ENCODE measurements around the gene INO80E.

Gene INO80E

DNA sequence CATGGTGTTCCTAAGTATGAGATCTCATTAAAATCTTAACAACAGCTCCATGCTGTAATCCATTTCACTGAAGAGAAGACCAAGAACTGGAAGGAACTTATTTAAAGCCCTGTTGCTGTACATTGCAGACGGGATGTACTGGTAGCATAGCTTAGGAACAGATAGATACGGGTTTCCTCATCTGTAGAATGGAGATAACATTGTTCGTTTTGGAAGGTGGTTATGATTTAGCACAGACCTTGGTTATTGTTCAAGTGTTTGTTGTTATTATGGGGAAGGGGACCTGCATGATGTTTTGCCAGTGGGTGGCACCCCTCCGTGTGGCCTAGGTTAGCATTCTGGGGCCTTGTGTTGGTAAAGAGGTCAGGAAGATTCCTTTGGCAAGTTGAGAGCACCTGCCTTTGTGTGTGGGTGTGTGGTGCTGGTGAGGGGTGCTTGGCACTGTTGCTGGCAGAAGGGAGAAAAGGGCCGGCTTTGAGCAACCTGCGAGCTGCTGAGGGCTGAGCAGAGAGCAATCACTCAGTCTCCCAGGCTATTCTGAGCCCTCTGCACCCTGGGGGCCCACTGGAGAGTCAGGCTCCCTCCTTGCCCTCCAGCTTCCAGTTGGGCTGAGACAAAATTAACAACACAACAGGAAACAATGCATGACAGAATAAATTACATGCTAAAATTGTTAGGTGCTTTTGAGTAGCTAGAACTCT is 20.1 kb upstream of the INO80E start:
- peak; percentile 71 for DNase-seq (ENCODE audit: low read depth, low spot score)

DNA sequence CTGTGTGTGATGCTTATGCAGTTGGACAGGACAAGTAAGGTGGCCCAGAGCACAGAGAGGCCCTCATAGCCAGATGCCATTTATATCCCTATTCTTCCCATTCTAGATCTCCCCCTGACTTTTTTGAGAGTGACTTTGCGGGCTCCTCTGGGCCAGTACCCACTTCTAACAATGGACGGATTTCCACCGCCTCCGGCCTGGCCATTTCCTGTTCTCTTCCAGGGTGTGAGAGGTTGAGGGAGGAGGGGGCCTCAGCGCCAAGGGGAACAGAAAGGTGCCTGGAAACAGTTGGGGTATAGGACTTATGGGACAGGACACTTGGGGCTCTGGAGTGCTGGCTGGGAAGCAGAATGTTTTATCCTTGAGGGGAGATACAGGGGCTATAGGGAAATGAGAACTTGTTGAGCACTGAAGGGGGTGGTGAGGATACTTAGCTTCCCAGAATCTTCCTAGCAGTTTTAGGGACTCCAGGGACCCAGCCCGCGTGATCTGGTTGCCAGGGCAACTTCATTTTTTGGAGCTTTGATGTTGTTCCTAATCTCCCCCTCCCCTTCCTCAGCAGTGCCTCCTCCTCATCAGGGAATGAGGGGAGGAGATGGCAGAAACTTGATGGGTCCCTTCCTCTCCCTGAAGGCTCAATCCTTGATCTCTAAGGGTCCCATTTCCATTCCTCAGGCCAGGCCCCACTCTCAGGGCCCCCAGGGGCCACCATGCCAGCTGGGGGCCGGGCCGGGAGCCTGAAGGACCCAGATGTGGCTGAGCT is 18.8 kb upstream of the INO80E start:
- no peak for DNase-seq (ENCODE audit: low read depth, low spot score)

DNA sequence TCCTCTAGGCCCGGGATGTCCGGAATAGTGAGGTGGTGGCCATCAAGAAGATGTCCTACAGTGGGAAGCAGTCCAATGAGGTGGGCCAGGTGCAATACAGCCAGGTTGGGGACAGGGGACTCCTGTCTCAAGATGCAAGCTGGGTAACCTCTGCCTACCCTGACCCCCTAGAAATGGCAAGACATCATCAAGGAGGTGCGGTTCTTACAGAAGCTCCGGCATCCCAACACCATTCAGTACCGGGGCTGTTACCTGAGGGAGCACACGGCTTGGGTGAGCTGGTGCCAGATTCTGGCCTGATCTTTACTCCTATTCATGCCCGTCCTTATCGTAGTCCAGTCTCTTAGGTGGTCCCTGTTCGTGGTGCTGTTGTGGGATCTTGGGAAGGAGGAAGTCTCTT is 18.0 kb upstream of the INO80E start:
- no peak for DNase-seq (ENCODE audit: low read depth, low spot score)

DNA sequence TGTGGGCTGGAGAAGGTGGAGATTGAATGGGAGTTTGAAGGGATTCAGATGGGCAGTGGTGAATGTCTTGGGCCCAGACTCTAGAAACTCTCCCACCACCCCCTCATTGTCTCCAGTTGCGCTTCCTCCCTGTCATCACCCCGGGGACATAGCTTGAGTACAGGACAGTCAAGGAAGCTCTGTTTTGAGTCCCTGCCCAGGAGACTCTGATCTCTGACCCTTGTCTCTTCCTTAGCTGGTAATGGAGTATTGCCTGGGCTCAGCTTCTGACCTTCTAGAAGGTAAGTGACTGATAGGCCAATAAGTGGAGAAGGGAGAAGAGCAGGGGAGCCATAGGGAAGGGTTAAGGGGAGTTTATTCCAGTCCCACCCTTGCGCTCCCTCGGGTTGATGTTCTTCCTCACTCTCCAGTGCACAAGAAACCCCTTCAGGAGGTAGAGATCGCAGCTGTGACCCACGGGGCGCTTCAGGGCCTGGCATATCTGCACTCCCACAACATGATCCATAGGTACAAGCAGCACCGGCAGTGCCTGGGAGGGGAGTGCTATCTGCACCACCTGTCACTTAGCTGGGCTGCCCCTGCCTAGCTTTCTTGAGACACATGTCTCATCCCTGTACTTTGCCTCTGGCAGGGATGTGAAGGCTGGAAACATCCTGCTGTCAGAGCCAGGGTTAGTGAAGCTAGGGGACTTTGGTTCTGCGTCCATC is 17.3 kb upstream of the INO80E start:
- no peak for DNase-seq (ENCODE audit: low read depth, low spot score)

DNA sequence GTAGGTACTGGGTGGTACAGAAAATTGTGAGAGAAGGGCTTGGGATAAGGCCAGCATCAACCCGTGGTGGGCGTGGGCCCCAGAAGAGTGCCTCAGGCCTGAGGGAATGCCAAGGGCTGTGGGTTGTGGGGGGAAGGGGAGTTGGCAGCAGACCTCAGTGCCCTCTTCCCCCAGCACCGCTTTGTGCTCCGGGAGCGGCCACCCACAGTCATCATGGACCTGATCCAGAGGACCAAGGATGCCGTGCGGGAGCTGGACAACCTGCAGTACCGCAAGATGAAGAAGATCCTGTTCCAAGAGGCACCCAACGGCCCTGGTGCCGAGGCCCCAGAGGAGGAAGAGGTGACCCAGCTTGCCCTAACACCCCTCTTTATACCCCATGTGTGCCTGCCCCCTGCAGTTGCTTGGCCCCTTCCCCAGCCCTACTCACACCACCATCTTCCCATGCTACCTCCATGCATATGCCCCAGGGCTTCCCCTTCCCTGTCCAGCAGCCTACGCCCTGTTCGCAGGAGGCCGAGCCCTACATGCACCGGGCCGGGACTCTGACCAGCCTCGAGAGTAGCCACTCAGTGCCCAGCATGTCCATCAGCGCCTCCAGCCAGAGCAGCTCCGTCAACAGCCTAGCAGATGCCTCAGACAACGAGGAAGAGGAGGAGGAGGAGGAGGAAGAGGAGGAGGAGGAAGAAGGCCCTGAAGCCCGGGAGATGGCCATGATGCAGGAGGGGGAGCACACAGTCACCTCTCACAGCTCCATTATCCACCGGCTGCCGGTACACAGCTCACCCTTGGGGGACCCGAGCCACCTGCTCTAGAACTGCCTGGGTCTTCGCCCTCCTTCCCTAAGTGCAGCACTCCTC is 13.3 kb upstream of the INO80E start:
- DNase-seq (ENCODE audit: low read depth, low spot score): no peak

- DNase-seq (ENCODE audit: low read depth, low spot score): no peak
These were observed 12.5 kb upstream of the INO80E start for GRCh38 chr16:29983420-29984136.

GRCh38 chr16:29984137-29984763 is 11.8 kb upstream of the INO80E start:
- DNase-seq (ENCODE audit: low read depth, low spot score): no peak

- DNase-seq (ENCODE audit: low read depth, low spot score): no peak
These were observed 11.3 kb upstream of the INO80E start for GRCh38 chr16:29984764-29985147.

- DNase-seq (ENCODE audit: low read depth, low spot score): no peak
These were observed 10.7 kb upstream of the INO80E start for GRCh38 chr16:29985271-29985811.

- no peak for DNase-seq (ENCODE audit: low read depth, low spot score)
These were observed 9.8 kb upstream of the INO80E start for GRCh38 chr16:29986231-29986630.

GRCh38 chr16:29986931-29987330 is 9.1 kb upstream of the INO80E start:
- DNase-seq (ENCODE audit: low read depth, low spot score): no peak

DNA sequence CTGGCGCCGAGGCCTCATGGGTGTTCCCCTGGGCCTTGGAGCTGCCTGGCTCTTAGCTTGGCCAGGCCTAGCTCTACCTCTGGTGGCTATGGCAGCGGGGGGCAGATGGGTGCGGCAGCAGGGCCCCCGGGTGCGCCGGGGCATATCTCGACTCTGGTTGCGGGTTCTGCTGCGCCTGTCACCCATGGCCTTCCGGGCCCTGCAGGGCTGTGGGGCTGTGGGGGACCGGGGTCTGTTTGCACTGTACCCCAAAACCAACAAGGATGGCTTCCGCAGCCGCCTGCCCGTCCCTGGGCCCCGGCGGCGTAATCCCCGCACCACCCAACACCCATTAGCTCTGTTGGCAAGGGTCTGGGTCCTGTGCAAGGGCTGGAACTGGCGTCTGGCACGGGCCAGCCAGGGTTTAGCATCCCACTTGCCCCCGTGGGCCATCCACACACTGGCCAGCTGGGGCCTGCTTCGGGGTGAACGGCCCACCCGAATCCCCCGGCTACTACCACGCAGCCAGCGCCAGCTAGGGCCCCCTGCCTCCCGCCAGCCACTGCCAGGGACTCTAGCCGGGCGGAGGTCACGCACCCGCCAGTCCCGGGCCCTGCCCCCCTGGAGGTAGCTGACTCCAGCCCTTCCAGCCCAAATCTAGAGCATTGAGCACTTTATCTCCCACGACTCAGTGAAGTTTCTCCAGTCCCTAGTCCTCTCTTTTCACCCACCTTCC is 8.5 kb upstream of the INO80E start:
- no peak for DNase-seq (ENCODE audit: low read depth, low spot score)

DNA sequence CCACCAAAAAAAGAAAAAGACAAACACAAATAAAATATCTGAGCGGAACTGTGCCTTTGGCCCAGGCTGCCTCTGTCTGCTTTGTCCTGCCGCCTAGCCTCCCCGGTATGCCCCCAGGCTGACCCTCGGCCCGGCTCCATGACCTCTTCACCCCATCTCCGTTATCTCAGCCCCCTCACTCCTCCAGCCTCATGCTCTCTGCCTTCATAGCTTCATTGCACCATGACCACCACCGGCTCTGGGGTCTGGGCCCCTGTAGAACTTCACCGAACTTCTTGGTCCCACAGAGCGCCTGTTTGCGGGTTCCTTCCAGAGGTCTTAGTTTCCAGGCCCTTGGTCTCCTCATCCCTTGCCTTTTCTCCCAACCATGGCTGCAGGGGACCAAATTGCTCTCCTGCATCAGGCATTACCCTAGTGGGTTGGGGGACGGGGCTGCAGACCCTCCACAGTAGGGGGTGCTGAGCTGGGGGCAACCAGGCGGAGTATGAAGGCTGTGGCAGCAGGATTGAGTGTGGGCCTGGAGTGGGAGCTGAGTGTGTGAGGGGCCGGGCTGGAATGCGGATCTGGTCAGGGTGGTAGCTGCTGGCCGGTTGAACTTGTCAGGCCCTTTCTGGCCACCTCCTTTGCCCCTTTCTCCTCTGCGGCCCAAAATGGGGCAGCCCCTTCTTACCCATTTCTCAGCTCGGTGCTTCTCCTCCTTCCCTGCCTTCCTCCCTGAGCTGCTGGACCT is 7.5 kb upstream of the INO80E start:
- DNase-seq (ENCODE audit: low read depth, low spot score): no peak

DNA sequence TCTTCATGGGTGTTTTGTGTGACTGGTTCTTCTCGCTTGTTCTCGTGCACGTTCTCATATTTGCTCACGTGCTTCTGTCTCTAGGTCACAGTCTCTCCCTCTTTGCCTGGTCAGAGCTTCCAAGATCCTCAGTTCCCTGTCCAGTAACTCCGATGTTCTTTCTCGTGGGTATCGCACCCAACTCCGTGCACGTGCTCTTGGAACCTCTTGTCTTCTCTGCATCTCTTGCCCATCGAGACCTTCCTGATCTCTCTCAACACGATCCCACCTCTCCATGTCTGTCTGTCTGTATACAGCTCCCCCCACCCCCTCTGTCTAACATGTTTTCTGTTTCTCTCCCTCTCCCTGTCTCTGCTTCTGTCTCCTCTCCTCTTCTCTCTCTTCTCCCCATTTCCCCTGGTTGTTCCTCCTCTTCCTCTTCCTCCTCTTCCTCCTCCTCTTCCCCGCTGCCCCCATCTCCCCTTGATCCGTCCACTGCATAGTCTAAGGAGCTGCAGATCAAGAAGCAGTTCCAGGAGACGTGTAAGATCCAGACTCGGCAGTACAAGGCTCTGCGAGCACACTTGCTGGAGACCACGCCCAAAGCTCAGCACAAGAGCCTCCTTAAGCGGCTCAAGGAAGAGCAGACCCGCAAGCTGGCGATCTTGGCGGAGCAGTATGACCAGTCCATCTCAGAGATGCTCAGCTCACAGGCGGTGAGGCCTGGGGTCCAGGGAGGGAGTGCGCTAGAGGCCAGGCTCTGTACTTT is 6.8 kb upstream of the INO80E start:
- no peak for DNase-seq (ENCODE audit: low read depth, low spot score)

DNA sequence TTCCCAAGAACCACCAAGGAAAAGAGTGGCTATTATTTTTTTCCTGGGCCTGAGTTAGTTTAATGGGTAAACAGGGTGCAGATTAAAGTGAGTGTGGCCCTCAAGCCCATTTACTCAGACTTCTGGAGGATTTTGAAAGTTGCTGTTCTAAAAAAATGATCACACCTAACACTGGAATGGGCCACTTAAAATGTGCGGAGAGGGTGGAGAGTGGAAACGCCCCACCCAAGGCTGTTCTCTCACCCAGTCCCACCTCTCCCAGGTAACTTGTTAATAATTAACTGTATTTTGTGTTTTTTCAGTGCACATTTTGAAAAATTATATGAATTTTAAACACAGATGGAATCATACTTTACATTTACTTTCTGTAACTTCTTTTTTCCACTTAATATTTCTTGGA is 6.0 kb upstream of the INO80E start:
- DNase-seq (ENCODE audit: low read depth, low spot score): no peak

DNA sequence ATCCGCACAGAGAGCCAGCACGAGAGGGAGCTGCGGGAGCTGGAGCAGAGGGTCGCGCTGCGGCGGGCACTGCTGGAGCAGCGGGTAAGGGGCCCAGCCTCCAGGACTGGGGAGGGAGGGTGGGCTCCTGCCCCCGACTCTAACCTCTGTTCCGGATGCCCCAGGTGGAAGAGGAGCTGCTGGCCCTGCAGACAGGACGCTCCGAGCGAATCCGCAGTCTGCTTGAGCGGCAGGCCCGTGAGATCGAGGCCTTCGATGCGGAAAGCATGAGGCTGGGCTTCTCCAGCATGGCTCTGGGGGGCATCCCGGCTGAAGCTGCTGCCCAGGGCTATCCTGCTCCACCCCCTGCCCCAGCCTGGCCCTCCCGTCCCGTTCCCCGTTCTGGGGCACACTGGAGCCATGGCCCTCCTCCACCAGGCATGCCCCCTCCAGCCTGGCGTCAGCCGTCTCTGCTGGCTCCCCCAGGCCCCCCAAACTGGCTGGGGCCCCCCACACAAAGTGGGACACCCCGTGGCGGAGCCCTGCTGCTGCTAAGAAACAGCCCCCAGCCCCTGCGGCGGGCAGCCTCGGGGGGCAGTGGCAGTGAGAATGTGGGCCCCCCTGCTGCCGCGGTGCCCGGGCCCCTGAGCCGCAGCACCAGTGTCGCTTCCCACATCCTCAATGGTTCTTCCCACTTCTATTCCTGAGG is 5.0 kb upstream of the INO80E start:
- DNase-seq (ENCODE audit: low read depth, low spot score): no peak

- DNase-seq (ENCODE audit: low read depth, low spot score): no peak
These were observed 4.5 kb upstream of the INO80E start for GRCh38 chr16:29991571-29991904.
